Epithelial cell of esophagus (primary cell): ENCODE results near the gene BMP6.

Source experiments
- DNase-seq: peaks from one replicate; pipeline ENCODE4 v3.0.0; 2010; ENCODE audit warnings: low read depth
- H3K4me3 ChIP-seq: 2 replicates; pipeline ENCODE4 v1.5.1; 2011; ENCODE audit warnings: mild to moderate bottlenecking, low read length, control low read depth
- TF ChIP-seq, protein P1 (sequence below): IDR thresholded peaks from 2 replicates; pipeline ENCODE4 v1.5.1; 2011; ENCODE audit warnings: low read depth, mild to moderate bottlenecking, low read length, control low read depth, inconsistent platforms; ENCODE audit not compliant: insufficient read depth; ENCODE audit errors: missing control alignments

Gene BMP6

DNA sequence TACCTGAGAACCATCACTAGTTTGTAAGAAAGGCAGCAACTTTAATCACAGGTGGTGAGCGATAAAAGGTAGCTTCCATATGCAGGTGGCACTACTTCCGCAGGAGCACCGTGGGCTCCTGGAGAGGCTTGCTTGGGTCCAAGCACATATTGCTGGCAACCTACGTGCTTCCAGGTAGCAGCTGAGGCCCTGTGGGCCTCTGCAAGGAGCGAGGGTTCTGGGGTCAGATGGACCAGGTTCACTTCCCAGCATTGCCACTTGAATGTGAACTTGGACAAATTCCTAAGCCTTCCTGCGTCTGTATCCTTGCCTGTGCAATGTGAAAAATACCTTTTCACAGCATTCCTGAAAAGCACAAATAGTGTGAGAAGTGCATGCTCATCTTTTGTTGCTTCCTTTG lies 153.7 kb downstream of the BMP6 start:
- TF ChIP-seq, protein P1, sequence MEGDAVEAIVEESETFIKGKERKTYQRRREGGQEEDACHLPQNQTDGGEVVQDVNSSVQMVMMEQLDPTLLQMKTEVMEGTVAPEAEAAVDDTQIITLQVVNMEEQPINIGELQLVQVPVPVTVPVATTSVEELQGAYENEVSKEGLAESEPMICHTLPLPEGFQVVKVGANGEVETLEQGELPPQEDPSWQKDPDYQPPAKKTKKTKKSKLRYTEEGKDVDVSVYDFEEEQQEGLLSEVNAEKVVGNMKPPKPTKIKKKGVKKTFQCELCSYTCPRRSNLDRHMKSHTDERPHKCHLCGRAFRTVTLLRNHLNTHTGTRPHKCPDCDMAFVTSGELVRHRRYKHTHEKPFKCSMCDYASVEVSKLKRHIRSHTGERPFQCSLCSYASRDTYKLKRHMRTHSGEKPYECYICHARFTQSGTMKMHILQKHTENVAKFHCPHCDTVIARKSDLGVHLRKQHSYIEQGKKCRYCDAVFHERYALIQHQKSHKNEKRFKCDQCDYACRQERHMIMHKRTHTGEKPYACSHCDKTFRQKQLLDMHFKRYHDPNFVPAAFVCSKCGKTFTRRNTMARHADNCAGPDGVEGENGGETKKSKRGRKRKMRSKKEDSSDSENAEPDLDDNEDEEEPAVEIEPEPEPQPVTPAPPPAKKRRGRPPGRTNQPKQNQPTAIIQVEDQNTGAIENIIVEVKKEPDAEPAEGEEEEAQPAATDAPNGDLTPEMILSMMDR, result no peak
- no peak for DNase-seq
- H3K4me3 ChIP-seq, result no peak overlapping the region

DNA sequence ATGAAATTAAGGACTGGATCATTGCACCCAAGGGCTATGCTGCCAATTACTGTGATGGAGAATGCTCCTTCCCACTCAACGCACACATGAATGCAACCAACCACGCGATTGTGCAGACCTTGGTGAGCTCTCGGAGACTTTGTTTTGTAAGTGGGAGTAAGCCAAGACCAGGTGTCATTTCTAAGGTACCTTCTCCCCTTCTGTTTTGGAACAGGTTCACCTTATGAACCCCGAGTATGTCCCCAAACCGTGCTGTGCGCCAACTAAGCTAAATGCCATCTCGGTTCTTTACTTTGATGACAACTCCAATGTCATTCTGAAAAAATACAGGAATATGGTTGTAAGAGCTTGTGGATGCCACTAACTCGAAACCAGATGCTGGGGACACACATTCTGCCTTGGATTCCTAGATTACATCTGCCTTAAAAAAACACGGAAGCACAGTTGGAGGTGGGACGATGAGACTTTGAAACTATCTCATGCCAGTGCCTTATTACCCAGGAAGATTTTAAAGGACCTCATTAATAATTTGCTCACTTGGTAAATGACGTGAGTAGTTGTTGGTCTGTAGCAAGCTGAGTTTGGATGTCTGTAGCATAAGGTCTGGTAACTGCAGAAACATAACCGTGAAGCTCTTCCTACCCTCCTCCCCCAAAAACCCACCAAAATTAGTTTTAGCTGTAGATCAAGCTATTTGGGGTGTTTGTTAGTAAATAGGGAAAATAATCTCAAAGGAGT lies 154.2 kb downstream of the BMP6 start:
- H3K4me3 ChIP-seq, result no peak overlapping the region
- no peak for DNase-seq
- TF ChIP-seq, protein P1, result no peak

DNA sequence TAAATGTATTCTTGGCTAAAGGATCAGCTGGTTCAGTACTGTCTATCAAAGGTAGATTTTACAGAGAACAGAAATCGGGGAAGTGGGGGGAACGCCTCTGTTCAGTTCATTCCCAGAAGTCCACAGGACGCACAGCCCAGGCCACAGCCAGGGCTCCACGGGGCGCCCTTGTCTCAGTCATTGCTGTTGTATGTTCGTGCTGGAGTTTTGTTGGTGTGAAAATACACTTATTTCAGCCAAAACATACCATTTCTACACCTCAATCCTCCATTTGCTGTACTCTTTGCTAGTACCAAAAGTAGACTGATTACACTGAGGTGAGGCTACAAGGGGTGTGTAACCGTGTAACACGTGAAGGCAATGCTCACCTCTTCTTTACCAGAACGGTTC lies 154.8 kb downstream of the BMP6 start:
- no peak overlapping the region for H3K4me3 ChIP-seq
- TF ChIP-seq, protein P1, result no peak
- no peak for DNase-seq

DNA sequence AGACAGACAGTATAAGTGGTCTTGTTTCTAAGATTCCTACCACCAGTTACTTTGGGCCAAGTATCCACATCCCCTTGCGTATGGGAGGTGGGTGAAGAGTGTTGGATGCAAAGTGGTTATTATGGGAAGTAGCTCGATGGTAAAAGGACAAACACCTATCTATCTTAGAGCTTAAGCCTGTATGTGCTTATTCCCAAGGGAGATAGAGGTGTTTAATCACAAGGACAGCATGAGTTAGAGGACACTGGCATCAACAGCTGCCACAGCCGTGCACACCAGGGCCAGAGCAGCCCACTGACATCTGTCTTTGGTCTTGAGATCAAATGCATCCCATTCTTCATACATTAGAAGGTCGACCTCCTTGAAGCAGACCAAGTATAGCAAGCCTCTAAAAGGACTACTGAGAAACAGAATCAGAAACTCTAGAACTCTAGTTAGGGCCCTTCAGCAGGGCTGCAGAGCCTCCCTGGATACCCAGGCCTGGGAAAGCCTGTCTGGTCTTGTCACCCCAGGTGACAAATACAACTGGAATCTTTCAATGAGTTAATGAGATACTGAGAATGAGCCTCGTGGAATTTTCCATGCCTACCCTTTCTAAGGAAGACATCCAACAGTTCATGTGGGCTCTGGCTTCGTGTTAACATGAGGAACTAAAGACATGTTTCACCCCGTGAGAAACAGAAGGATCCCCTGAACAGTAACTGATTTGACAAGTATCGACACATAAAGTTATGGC lies 156.0 kb downstream of the BMP6 start:
- no peak overlapping the region for H3K4me3 ChIP-seq
- peak; percentile 62 for DNase-seq
- TF ChIP-seq, protein P1, result no peak

DNA sequence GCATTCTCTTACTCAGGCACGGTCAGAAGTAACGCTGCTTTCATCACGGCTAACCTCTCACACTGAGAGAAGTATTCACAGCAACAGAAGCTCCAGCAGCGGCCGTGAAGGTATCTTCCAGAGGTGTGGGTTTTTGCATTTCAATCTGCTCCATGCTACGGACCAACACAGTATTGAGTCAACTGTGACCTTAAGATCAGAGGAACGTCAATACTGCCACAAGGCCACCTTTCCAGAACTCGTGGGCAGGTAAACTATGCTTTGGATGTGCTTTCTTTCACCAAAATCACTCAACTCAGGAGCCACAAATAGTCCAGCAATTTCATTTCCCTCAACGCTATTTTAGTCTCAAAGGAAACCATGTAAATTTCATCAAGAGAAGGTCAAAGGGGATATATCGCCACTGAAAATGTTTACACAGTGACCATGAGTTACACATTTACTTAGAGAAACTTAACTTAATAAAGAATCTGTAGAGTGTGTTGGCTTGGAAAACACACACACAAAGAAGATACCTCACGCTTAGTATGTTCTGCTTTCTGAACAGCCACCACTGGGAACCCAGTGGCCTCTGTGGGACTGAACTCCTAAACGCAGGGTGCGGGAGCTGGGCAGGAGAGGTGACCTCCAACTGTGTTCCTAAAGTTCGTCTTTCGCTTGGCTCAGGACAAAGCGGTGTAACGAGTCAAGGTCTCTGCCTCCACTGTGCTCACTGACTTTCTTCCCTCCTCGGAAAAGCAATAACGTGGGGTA lies 156.8 kb downstream of the BMP6 start:
- DNase-seq, result no peak
- TF ChIP-seq, protein P1, result no peak
- H3K4me3 ChIP-seq, result no peak overlapping the region

DNA sequence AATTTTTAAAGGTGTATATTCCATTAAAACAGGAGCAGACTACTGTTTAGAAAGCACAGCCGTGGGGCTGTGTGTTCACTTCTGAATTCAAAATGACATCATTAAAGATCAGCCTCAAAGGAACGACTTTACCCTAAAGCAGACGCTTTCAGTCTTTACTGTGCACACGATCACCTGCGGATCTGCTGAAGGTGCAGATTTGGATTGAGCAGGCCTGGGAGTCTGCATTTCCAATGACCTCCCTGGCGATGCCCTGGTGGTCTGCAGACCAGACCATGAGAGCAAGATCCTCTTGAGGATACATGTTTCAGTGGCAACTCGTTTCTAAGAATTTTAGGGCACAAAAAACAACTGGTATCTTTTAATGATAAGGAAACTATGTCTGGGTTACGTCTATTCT lies 157.5 kb downstream of the BMP6 start:
- no peak overlapping the region for H3K4me3 ChIP-seq
- DNase-seq, result no peak
- TF ChIP-seq, protein P1, result no peak
